Mucosa of descending colon (tissue), 3 donors: Measurements from ENCODE around the gene SND1. TPM values are rescaled to one million over a fixed set of nuclear protein-coding genes. Genes with fewer than 3 reads are reported as not detected.

Experiments used
- ATAC-seq: fragments of 200-7000 bp; cut with Tn5 transposase; one replicate; pipeline ENCODE4 v1.9.1; 2020; ENCODE audit warnings: mild to moderate bottlenecking, moderate library complexity
- DNase-seq, 3 donors: peaks; one replicate each; pipeline ENCODE4 v3.0.0-alpha.2; 2020
- H3K36me3 ChIP-seq: fragments of 200-600 bp; one replicate; pipeline ENCODE4 v1.8.0; 2021; ENCODE audit warnings: low read depth, mild to moderate bottlenecking
- H3K4me1 ChIP-seq: fragments of 200-600 bp; one replicate; pipeline ENCODE4 v1.8.0; 2021; ENCODE audit warnings: low read depth, mild to moderate bottlenecking
- H3K4me3 ChIP-seq: fragments of 200-600 bp; one replicate; pipeline ENCODE4 v1.8.0; 2021; ENCODE audit warnings: mild to moderate bottlenecking
- H3K9me3 ChIP-seq: fragments of 200-600 bp; one replicate; pipeline ENCODE4 v1.8.0; 2021; ENCODE audit warnings: mild to moderate bottlenecking
- intact Hi-C, 2 donors: fragments of 100-400 bp; cut with DNase I in 1 of 2; cut with micrococcal nuclease in 1 of 2; formaldehyde crosslinking; loops; one replicate each; pipeline versions ENCODE4 v1.11.0 to v1.11.1; 2022; cut with DNase I, micrococcal nuclease
- total RNA-seq, 3 donors: library from RNA; stranded (reverse); fragmentation: NEBNext Ultra II Directional in 2 of 3; extraction: Animal tissue kit (Norgen Biotek cat#: 25700) in 2 of 3; gene quantifications; one replicate each; pipeline versions ENCODE4 v1.2.1 to v1.2.4, GENCODE V29; 2021 to 2023
- TF ChIP-seq, protein P1 (sequence below): fragments of 200-600 bp; IDR thresholded peaks from one replicate; pipeline ENCODE4 v1.8.0; 2022; ENCODE audit warnings: antibody characterized with exemption, mild to moderate bottlenecking
- donor health status: DM: no; HTN: no; CAD: no; lungs with moderate emphysema.
- donor health status: DM: no; HTN: no; CAD: no.
- donor health status: DM: no; HTN: yes; CAD: no.

The SND1 gene
- total RNA-seq, 3 donors from 2014 or later: 99.0 to 131 (median 106) TPM

DNA sequence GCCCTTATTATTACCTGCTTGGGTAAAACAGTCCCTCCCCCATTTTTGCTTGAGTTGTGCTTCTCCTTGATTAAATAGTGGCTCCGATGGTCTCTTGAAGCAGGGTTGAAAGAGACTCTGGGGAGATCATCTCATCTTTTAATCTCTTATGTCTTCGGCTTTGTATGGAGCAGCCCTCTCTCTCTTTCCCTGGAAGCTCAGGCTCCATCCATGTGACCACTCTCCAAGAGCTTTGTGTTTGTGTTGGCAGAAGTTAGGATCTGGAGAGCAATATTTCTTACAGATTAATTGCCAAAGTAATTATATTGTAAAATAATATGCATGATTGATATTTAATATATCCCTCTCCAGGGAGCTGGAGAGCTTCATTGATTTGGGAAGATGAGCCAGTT, 302.4 kb downstream of the SND1 start:
- no peak for ATAC-seq
- no peak for DNase-seq
- no peaks in the 10 kb centered on the region for H3K9me3 ChIP-seq
- intact Hi-C loops: no loop called here
- no peaks in the 10 kb centered on the region for H3K36me3 ChIP-seq
- H3K4me1 ChIP-seq: no peaks in the 10 kb centered on the region
- TF ChIP-seq, protein P1, sequence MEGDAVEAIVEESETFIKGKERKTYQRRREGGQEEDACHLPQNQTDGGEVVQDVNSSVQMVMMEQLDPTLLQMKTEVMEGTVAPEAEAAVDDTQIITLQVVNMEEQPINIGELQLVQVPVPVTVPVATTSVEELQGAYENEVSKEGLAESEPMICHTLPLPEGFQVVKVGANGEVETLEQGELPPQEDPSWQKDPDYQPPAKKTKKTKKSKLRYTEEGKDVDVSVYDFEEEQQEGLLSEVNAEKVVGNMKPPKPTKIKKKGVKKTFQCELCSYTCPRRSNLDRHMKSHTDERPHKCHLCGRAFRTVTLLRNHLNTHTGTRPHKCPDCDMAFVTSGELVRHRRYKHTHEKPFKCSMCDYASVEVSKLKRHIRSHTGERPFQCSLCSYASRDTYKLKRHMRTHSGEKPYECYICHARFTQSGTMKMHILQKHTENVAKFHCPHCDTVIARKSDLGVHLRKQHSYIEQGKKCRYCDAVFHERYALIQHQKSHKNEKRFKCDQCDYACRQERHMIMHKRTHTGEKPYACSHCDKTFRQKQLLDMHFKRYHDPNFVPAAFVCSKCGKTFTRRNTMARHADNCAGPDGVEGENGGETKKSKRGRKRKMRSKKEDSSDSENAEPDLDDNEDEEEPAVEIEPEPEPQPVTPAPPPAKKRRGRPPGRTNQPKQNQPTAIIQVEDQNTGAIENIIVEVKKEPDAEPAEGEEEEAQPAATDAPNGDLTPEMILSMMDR: no peak
- H3K4me3 ChIP-seq: no peak overlapping the region

DNA sequence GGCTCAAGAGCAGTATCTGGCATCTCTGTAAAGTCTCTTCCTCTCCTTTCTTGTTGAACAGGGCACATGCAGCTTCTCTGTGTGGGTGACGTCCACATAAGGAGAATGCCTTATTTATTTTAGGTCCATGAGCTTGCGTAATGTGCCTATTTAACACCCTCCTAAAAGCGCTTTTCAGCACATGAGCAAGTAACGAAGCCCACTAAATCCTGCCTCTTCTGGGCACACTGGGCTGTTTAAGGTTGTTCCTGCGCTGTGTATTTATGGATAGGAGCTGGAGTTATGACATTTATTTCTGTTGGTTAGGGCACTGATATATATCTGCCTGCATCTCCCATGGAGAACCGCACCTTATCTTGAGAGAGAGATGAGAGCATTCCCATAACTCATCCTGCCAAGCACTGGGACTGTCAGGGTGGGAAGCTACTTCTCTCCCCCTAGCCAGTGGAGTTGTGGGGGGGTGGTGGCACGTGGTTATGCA, 303.1 kb downstream of the SND1 start:
- Histone ChIP-seq H3K4me3 (no peak overlapping the region), H3K4me1 (no peaks in the 10 kb centered on the region), H3K9me3 (no peaks in the 10 kb centered on the region), H3K36me3 (no peaks in the 10 kb centered on the region)
- TF ChIP-seq, protein P1: no peak
- ATAC-seq: no peak
- intact Hi-C loops: no loop called here
- no peak for DNase-seq

DNA sequence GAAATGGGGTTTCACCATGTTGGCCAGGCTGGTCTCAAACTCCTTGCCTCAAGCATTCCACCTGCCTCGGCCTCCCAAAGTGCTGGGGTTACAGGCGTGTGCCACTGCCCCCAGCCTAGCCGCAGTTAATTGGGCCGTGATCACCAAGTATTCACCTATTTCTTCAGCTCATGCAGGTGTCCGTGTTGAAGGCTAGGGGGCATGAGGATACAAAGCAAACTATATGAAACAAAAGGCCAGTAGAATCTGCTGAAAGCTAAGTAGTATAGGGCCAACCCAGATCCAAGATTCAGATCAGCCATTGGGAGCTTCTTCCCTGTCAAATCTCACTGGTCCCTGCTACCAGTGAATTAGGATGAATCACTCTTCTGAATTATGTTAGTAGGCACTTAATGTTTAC, 305.9 kb downstream of the SND1 start:
- H3K9me3 ChIP-seq: no peaks in the 10 kb centered on the region
- DNase-seq (no peak), ATAC-seq (no peak)
- intact Hi-C loops: no loop called here
- no peaks in the 10 kb centered on the region for H3K4me1 ChIP-seq
- TF ChIP-seq, protein P1: no peak
- H3K36me3 ChIP-seq: no peaks in the 10 kb centered on the region
- no peak overlapping the region for H3K4me3 ChIP-seq

DNA sequence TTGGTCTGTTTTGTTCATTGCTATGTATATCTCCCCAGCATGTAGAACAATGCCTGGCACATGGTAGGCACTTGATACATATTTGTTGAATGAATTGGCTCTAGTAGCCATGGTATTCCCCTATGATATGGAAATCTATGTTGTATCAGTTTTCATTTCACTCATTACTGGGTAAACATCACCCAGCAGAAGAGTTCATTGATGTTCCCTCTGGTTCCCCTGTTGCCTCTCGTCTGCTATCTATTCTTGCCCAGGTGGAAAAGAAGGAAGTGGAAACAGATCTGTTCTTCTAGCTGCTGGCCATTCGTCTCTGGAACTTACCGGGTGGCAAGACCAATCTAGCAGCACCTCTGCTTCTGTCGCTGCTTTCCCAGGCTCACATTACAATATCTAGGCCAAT, 307.8 kb downstream of the SND1 start:
- no peaks in the 10 kb centered on the region for H3K9me3 ChIP-seq
- no peaks in the 10 kb centered on the region for H3K36me3 ChIP-seq
- TF ChIP-seq, protein P1: no peak
- DNase-seq (no peak), ATAC-seq (no peak)
- H3K4me3 ChIP-seq: no peak overlapping the region
- no peaks in the 10 kb centered on the region for H3K4me1 ChIP-seq
- intact Hi-C loops: no loop called here

DNA sequence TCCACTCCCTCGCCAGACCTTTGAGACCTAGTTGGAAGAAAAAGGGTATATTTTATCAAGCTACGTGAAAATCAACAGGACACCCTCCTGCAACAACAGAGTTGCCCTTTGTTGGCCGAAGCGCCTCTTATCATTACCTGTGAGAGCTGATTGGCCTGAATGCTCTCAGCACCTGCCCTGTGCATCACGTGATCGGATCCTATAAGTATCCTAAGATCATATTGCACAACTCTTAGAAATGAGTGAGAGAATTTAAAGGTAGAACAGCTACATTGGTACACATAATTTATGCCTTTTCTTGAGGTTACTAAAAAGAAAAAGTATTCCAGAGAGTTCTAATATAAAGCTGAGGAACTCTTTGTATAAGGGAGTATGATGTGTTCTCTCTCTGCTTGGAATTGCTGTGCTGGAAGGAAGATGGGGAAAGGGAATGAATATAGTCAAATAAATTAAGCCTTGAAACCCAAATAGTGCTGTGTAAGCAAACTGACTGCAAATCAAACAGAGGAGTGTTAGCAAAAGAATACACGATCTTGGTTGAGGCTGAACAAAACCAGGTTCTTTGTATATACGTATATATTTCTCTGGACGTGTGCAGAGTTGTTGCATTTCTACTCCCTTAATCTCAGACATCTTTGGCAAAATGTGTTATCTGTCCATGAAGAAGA, 309.9 kb downstream of the SND1 start:
- no peak for ATAC-seq
- TF ChIP-seq, protein P1: no peak
- intact Hi-C loops: no loop called here
- no peaks in the 10 kb centered on the region for H3K36me3 ChIP-seq
- H3K4me1 ChIP-seq: no peaks in the 10 kb centered on the region
- DNase-seq: no peak
- H3K4me3 ChIP-seq: no peak overlapping the region
- H3K9me3 ChIP-seq: no peaks in the 10 kb centered on the region
